ENCODE measurements around the gene CD300A. TPM values are rescaled to one million over a fixed set of nuclear protein-coding genes. Genes with fewer than 3 reads are reported as not detected.
"Not testable (repeated sequence)": the region's sequence is repeated elsewhere in the genome, so short reads cannot be mapped to it uniquely, and the experiment has no call there.

CD300A gene
- total RNA-seq, 2 donors from 2014 or later: 0.46 to 4.0 TPM

GRCh38 chr17:74485841-74486240 lies 19.4 kb downstream of the CD300A start:
- DNase-seq (ENCODE audit: low spot score in 2 of 2): no peak
- H3K36me3 Mint-ChIP-seq: no peaks in the 10 kb centered on the region
- peaks cover 0 to 4% of the 10 kb centered on the region in 2 donors for H3K9me3 Mint-ChIP-seq
- H3K27ac Mint-ChIP-seq: no peak overlapping the region
- no peak for ATAC-seq

- H3K27ac Mint-ChIP-seq; ATAC-seq; DNase-seq (ENCODE audit: low spot score in 2 of 2): not testable (repeated sequence)
Measured at GRCh38 chr17:74488276-74488675, 21.8 kb downstream of the CD300A start.

GRCh38 chr17:74490716-74491115 lies 24.3 kb downstream of the CD300A start:
- Mint-ChIP-seq H3K27ac (no peak overlapping the region), H3K36me3 (no peaks in the 10 kb centered on the region), H3K9me3 (peaks cover 0 to 4% of the 10 kb centered on the region in 2 donors)
- no peak for ATAC-seq
- no peak for DNase-seq (ENCODE audit: low spot score in 2 of 2)

More at GRCh38 chr17:74488276-74488675, 21.8 kb downstream of the CD300A start:
- not testable (repeated sequence) for H3K9me3 Mint-ChIP-seq, H3K36me3 Mint-ChIP-seq

DNA sequence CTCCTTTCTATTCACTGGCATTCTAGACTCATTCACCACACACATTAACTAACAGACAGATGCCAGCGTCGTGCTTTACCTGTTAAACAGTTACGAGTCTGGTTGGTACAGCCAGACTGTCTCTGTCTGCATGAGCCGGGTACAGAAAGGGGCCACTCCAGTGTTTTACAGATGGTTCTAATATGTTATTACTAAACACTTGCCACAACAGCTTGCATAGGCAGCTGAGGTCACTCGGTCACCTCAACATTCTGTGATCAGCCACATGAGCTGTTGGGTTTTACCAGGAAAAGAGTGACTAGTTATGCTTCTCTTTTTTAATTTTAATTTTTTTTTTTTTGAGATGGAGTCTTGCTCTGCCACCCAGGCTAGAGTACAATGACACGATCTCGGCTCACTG lies 25.2 kb downstream of the CD300A start:
- ATAC-seq (no peak), DNase-seq (ENCODE audit: low spot score in 2 of 2) (no peak)
- Mint-ChIP-seq H3K36me3 (no peaks in the 10 kb centered on the region), H3K9me3 (peaks cover 0 to 4% of the 10 kb centered on the region in 2 donors), H3K27ac (no peak overlapping the region)

DNA sequence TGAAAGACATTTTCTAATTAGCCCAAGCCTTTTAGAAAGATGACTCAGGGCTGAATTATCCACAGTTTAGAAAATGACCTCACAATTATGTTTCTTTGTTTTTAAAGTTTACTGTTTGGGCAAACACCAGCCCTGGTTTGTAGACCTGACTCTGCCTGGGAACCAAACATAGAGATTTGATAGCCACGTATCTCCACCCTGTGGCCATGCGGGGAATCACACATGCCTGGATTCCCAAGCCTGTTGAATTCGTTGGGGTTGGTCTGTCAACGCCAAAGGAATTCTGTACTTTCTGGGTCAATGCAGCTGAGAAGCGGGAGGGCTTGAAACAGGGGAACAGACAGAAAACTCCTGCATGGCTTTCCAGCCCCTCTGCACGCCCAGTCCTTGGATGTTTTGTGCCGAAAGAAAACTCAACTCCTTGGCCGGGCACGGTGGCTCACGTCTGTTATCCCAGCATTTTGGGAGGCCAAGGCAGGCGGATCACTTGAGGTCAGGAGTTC lies 26.9 kb downstream of the CD300A start:
- peak; percentile 53 to 68 for ATAC-seq
- DNase-seq (ENCODE audit: low spot score in 2 of 2): peak in 1 of 2 donors; percentile 63
- H3K9me3 Mint-ChIP-seq: no peaks in the 10 kb centered on the region
- H3K36me3 Mint-ChIP-seq: no peaks in the 10 kb centered on the region
- no peak overlapping the region for H3K27ac Mint-ChIP-seq

DNA sequence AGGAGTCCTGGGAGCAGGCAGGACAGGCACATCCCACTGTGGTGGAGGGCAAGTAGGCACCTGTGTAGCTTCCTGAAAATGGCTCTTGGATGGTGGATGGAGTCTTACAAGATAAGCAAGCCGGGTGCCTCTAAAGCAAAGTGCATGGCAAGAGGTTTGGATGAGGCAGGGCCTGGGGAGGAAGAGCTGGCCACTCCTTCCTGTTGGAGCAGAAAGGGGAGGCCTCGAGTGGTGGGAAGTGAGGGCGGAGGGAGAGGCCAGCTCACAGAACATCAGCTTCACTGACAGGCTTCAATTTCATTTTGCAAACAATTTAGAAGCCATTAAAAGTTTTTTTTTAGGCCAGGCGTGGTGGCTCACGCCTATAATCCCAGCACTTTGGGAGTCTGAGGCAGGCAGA lies 31.0 kb downstream of the CD300A start:
- no peaks in the 10 kb centered on the region for H3K9me3 Mint-ChIP-seq
- no peak for ATAC-seq

GRCh38 chr17:74499992-74500391 lies 33.6 kb downstream of the CD300A start:
- no peak for ATAC-seq
- H3K27ac Mint-ChIP-seq: no peak overlapping the region

More for the DNA sequence above, 31.0 kb downstream of the CD300A start:
- no peak for DNase-seq (ENCODE audit: low spot score in 2 of 2)
- Mint-ChIP-seq H3K27ac (peak overlapping the region in 1 of 2 donors; percentile 63), H3K36me3 (no peaks in the 10 kb centered on the region)

GRCh38 chr17:74502861-74503260 lies 36.4 kb downstream of the CD300A start:
- H3K27ac Mint-ChIP-seq: no peak overlapping the region
- no peaks in the 10 kb centered on the region for H3K9me3 Mint-ChIP-seq
- ATAC-seq (no peak), DNase-seq (ENCODE audit: low spot score in 2 of 2) (no peak)
- H3K36me3 Mint-ChIP-seq: no peaks in the 10 kb centered on the region

More at GRCh38 chr17:74499992-74500391, 33.6 kb downstream of the CD300A start:
- H3K9me3 Mint-ChIP-seq: no peaks in the 10 kb centered on the region
- H3K36me3 Mint-ChIP-seq: no peaks in the 10 kb centered on the region
- no peak for DNase-seq (ENCODE audit: low spot score in 2 of 2)

DNA sequence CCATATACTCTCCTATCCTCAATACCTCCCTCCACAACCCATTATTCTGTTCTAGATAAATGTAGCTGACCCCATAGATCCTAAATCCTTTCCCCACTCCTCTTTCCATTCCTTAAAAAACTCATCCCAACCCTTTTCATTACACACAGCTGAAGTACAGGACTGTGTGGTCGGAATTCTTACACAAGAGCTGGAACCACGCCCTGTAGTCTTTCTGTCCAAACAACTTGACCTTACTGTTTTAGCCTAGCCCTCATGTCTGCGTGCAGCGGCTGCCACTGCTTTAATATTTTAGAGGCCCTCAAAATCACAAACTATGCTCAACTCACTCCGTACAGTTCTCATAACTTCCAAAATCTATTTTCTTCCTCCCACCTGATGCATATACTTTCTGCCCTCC lies 37.5 kb downstream of the CD300A start:
- not testable (repeated sequence) for H3K36me3 Mint-ChIP-seq; H3K27ac Mint-ChIP-seq; H3K9me3 Mint-ChIP-seq; DNase-seq (ENCODE audit: low spot score in 2 of 2); ATAC-seq

DNA sequence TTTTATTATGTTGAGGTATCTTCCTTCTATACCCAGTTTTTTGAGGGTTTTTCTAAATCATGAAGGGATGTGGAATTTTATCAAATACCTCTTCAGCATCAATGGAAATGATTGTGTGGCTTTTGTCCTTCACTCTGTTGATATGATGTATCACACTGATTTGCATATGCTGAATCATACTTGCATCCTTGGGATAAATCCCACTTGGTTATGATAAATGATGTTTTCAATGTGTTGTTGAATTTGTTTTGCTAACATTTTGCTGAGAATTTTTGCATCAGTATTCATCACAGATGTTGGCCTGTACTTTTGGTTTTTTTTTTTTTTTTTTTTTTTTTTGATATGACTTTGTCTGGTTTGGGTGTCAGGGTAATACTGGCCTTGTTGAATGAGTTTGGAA lies 41.7 kb downstream of the CD300A start:
- no peak overlapping the region for H3K27ac Mint-ChIP-seq
- DNase-seq (ENCODE audit: low spot score in 2 of 2) (no peak), ATAC-seq (no peak)
- no peaks in the 10 kb centered on the region for H3K9me3 Mint-ChIP-seq
- no peaks in the 10 kb centered on the region for H3K36me3 Mint-ChIP-seq

GRCh38 chr17:74512036-74512435 lies 45.6 kb downstream of the CD300A start:
- DNase-seq (ENCODE audit: low spot score in 2 of 2) (no peak), ATAC-seq (no peak)
- H3K36me3 Mint-ChIP-seq: peaks cover 11 to 13% of the 10 kb centered on the region in 2 donors
- H3K9me3 Mint-ChIP-seq: peaks cover 11 to 12% of the 10 kb centered on the region in 2 donors
- peak overlapping the region; percentile 67 to 87 for H3K27ac Mint-ChIP-seq

DNA sequence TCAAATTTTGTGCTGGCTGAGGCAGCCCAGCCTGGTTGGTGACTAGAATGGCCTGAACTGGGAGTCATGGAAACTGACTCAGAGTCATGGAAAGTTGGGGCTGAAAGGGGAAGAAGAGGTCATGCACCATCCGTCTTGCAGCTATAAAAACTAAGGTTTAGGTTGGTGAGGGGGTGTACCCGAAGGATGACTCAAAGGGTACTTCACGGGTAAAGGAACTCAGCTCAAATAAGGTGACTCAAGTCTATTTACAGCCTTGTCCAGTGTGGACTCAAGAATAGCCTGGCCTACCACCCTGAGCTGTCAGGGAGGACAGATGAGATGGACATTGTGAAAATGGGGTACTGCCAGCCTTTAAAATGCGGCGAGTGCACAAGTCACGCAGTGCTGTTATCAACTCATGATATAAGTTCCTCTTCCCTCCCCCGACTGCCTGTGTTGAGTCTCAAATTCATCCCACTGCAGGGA lies 46.2 kb downstream of the CD300A start:
- DNase-seq (ENCODE audit: low spot score in 2 of 2): peak; percentile 37 to 64
- peaks cover 12 to 13% of the 10 kb centered on the region in 2 donors for H3K36me3 Mint-ChIP-seq
- H3K9me3 Mint-ChIP-seq: peaks cover 11 to 12% of the 10 kb centered on the region in 2 donors
- ATAC-seq: peak; percentile 77 to 89
- H3K27ac Mint-ChIP-seq: peak overlapping the region; percentile 67 to 87

DNA sequence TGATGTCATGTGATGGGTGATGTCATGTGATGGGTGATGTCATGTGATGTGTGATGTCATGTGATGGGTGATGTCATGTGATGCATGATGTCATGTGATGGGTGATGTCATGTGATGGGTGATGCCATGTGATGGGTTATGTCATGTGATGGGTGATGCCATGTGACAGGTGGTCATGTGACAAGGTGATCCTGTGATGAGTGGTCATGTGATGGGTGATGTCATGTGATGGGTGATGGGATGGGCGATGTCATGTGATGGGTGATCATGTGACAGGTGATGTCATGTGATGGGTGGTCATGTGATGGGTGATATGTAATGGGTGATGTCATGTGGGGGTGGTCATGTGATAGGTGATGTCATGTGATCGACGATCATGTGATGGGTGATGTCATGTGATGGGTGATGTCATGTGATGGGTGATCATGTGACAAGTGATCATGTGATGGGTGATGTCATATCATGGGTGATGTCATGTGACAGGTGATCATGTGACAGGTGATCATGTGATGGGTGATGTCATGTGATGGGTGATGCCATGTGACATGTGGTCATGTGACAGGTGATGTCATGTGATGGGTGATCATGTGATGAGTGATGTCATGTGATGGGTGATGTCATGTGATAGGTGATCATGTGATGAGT lies 47.7 kb downstream of the CD300A start:
- Mint-ChIP-seq H3K27ac (peak overlapping the region; percentile 90 to 100), H3K9me3 (peaks cover 15 to 20% of the 10 kb centered on the region in 2 donors), H3K36me3 (peaks cover 13 to 24% of the 10 kb centered on the region in 2 donors)
- peak; percentile 9 to 53 for ATAC-seq
- DNase-seq (ENCODE audit: low spot score in 2 of 2): peak; percentile 42 to 60

- Mint-ChIP-seq H3K36me3 (peaks cover 13 to 24% of the 10 kb centered on the region in 2 donors), H3K9me3 (peaks cover 15 to 20% of the 10 kb centered on the region in 2 donors), H3K27ac (peak overlapping the region; percentile 90 to 100)
- peak; percentile 13 to 67 for ATAC-seq
- peak in 1 of 2 donors; percentile 53 for DNase-seq (ENCODE audit: low spot score in 2 of 2)
Measured at GRCh38 chr17:74514632-74515334, 48.3 kb downstream of the CD300A start.

DNA sequence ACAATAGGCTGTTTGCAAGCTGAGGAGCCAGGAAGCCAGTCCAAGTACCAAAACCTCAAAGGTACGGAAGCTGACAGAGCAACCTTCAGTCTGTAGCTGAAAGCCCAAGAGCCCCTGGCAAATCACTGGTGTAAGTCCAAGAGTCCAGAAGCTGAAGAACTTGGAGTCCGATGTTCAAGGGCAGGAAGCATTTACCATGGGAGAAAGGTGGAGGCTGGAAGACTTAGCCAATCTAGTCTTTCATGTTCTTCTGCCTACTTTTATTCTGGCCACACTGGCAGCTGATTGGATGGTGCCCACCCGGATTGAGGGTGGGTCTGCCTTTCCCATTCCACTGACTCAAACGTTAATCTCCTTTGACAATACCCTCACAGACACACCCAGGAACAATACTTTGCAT lies 49.5 kb downstream of the CD300A start:
- ATAC-seq: no peak
- no peak for DNase-seq (ENCODE audit: low spot score in 2 of 2)
- H3K9me3 Mint-ChIP-seq: peaks cover 15 to 23% of the 10 kb centered on the region in 2 donors
- H3K27ac Mint-ChIP-seq: no peak overlapping the region
- peaks cover 13 to 24% of the 10 kb centered on the region in 2 donors for H3K36me3 Mint-ChIP-seq

GRCh38 chr17:74516561-74517328 lies 50.3 kb downstream of the CD300A start:
- Mint-ChIP-seq H3K27ac (no peak overlapping the region), H3K36me3 (peaks cover 13 to 24% of the 10 kb centered on the region in 2 donors), H3K9me3 (peaks cover 15 to 24% of the 10 kb centered on the region in 2 donors)
- no peak for ATAC-seq
- DNase-seq (ENCODE audit: low spot score in 2 of 2): no peak
